GM10266 (cell line): ENCODE results near the gene LRFN2.

Experiments
- DNase-seq: peaks from one replicate; pipeline ENCODE4 v3.0.0; 2012; ENCODE audit errors: extremely low spot score
- CTCF ChIP-seq: IDR thresholded peaks from 2 replicates; pipeline ENCODE4 v1.5.1; 2012; ENCODE audit warnings: mild to moderate bottlenecking, low read depth; ENCODE audit not compliant: control insufficient read depth, insufficient read depth; ENCODE audit errors: missing control alignments

Gene LRFN2

GRCh38 chr6:40410821-40411220 lies 176.3 kb downstream of the LRFN2 start:
- no peak for DNase-seq
- no peak for TF ChIP-seq CTCF

- TF ChIP-seq CTCF = no peak
- no peak for DNase-seq
Observed at GRCh38 chr6:40409716-40410397, 177.3 kb downstream of the LRFN2 start.

GRCh38 chr6:40408786-40409542 lies 178.2 kb downstream of the LRFN2 start:
- no peak for TF ChIP-seq CTCF
- DNase-seq = no peak

GRCh38 chr6:40407239-40407638 lies 179.9 kb downstream of the LRFN2 start:
- DNase-seq = no peak
- no peak for TF ChIP-seq CTCF

- DNase-seq = no peak
- no peak for TF ChIP-seq CTCF
Observed at GRCh38 chr6:40406175-40406574, 181.0 kb downstream of the LRFN2 start.

- DNase-seq = no peak
- no peak for TF ChIP-seq CTCF
Observed at GRCh38 chr6:40400738-40401137, 186.4 kb downstream of the LRFN2 start.

GRCh38 chr6:40399888-40400457 lies 187.2 kb downstream of the LRFN2 start:
- no peak for TF ChIP-seq CTCF
- no peak for DNase-seq
